NCI-H128 (cell line): Measurements from ENCODE around the gene H6PD.
"Not testable (repeated sequence)": the region's sequence is repeated elsewhere in the genome, so short reads cannot be mapped to it uniquely, and the experiment has no call there.

Source experiments
- DNase-seq: peaks from one replicate; lab custom pipeline; 2025; ENCODE audit not compliant: unreplicated experiment; lab: John Stamatoyannopoulos, UW

H6PD gene

DNA sequence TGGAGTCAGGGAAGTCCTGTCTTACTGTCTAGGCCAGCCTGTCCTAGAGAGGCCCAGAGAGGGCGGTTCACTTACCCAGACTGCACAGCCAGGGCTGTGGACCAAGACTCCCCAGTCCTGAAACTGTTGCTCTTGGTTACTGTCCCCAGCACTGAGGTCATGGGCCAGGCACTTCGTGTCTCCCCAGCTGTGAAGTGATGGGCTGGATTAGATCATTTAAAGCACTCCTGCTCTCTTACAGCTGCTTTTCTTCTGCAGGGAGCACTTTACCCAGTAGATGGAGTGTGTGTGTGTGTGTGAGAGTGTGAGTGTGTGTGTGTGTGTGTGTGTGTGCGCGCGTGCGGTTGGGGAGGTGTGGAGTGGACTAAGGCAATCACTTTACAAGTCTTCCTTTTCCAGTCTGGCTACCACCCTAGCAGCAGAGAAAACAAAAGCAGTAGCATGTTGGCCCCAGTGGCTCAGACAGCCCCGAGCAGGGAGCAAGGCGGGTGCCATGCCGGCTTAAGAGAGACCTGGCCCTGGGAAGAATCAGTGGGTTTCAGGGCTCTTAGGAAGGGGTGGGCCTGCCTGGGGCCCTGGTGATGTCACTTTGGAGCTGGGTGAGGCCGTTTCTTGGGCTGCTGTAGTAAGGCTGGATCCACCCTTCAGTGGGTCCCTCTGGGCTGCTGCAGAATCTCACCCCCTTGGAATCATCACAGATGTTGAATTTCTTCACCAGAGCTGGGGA is 60.5 kb downstream of the H6PD start:
- no peak for DNase-seq

DNA sequence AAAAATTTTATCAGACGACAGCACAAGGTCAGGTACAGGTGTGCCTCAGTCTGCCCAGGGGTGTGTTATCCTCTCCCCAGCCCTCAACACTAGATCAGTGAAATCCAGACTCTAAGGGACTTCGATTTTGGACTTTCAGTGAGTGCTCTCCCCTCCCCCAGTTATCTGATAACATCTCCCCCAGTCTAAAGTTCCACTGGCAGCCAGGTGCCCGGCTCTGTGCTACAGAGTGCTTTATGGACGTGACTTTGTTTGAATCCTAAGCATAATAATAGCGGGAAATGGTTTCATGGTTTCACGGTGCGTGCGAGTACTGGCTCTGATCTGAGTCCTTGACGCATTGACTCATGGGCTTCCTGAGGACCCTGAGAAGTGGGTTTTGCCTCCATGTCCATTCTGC is 61.3 kb downstream of the H6PD start:
- no peak for DNase-seq

DNA sequence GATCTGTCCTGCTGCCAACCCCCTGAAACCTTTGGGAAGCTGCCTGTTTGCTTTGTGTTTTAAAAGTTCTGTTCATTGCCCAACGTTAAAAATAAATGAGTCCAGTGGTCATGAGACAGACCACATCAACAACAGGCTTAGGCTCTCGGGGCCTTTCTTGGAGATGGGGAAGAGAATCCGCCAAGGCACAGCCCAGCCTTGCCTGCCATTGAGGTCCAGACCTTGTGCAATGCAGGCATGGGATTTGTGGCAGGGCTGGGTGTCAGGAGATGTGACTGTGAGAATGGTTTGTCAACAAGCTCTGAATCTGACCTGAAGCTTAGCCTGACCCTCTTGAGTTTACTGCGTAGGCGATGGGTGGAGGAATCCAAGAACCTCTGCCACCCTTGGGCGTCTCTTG is 62.3 kb downstream of the H6PD start:
- DNase-seq: no peak

DNA sequence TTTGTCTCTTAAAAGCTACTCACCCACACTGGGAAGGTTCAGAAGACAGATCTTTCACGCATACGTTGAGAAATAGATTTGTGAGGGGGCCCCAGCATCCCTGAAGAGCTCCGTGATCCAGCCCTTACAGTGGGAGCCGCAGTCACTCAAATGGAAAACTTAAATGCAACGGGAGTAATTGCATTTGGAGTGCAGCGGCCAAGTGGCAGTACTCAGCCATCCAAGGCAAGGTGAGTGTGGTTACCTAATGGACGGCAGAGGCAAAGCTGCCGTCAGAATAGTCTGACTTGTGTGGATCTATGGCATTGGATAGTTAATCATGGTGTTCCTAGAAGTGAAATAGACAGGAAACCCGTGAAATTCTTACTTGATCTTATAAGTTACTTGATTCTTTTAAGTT is 63.3 kb downstream of the H6PD start:
- no peak for DNase-seq

DNA sequence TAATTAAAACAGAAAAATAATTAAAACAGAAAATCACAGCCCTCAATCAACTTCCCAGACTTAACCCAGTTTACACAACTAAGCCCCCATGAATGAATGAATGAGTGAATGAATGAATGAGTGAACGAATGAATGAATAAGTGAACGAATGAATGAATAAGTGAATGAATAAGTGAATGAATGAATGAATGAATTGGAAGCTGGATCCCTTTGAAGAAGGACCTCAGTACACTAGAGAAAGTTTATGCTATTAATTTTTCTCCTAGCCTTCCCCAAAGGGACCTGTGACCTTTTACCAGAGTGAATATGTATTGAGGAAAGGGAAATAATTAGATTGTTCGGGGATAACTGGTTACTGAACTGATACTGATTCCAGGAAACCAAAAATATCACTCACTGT is 63.7 kb downstream of the H6PD start:
- no peak for DNase-seq

DNA sequence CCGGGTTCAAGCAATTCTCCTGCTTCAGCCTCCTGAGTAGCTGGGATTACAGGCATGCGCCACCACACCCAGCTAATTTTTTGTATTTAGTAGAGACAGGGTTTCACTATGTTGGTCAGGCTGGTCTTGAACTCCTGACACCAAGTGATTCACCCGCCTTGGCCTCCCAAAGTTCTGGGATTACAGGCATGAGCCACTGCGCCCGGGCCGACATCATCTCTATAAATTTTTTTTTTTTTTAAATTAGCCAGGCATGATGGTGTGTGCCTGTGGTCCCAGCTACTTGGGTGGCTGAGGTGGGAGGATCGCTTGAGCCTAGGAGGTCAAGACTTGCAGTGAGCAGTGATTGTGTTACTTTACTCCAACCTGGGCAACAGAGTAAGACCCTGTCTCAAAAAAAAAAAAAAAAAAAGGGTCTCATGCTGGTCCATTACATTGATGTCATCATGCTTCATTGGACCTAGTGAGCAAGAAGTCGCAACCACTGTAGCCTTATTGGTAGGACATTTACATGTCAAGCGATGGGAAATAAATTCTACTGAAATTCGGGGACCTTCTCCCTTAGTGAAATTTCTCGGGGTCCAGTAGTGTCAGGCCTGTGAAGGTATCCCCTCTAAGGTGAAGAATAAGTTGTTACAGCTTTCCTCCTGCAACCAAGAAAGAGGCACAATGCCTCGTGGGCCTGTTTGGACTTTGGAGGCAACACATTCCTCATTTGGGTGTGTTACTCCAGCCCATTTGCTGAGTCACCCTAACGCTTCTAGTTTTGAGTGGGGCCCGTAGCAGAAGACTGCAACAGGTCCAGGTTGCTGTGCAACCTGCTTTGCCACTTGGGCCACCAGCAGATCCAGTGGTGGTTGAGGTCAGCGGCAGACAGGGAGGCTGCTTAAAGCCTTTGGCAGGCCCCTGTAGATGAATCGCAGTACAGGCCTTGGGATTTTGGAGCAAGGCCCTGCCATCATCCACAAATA is 65.3 kb downstream of the H6PD start:
- DNase-seq: not testable (repeated sequence)

DNA sequence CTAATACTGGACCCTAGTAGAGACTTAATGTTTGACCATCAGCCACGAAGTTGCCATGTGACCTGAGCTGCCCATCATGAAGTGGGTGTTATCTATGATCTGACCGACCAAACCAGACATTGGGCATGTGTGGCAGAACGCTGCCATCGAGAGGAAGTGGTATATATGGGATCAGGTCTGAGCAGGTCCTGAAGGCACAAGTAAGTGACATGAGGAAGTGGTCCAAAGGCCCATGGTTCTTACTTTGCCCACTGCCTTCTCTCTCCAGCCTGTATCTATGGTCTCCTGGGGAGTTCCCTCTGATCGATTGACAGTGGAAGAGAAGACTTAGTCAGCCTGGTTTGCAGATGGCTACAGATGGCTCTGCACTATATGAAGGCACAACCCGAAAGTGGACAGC is 66.0 kb downstream of the H6PD start:
- DNase-seq: no peak

DNA sequence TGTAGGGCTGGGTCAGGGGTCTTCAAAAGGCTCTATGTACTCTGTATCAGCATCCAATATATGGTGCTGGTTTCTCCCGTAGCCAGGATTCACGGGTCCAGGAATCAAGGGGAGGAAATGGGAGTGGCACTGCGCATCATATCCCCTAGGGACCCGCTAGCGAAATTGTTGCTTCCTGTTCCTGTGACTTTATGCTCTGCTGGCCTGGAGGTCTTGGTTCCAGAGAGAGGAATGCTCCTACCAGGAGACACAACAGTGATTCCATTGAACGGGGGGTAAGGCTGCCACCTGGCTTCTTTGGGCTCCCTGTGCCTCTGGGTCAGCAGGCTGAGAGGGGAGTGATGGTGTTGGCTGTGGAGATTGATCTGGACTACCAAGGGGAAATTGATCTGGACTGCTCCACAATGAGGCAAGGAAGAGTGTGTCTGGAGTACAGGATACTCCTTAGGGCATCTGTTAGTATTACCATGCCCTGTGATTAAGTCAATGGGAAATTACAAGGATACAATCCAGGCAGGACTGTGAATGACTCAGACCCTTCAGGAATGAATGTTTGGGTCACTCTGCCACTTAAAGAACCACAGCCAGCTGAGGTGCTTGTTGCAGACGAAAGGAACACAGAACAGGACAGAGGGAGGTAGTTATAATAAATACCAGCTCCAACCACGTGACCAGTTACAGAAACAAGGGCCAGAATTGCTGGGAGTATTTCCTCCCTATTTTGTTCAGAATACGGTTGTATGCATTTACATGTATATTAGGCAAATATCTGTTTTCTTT is 68.4 kb downstream of the H6PD start:
- DNase-seq: no peak

DNA sequence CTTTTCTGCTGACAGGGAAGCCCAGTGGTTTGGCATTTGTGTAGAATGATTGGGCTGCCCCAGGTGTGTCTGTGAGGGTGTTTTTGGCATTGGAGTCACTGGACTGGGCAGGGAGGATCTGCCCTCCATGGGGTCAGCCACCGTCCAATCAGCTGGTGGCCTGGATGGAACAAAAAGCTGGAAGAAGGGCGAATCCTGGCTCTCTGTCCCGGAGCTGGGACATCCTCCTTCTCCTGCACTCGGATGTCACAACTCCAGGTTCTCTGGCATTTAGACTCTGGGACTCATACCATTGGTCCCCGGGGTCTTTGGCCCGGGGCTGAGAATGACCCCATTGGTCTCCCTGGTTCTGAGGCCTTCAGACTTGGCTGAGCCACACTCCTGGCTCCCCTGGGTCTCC is 69.3 kb downstream of the H6PD start:
- DNase-seq: no peak

DNA sequence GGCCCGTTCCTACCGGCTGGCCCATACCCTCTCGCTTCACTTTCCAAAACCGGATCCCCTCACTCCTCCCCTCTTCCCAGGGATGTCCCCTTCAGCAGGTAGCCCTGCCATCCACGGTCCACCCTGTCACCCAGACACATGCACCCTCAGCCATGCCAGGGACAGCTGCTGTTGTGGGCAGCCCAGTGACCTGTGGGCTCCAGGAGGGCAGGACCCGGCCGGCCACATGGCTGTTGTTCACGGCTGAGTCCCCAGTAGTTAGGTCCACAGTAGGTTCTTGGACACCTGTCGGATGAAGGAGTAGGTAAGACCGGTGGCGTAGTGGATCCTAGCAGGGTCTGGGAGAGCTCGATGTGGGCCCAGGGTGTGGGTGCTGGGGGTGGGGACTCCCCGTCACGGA is 70.6 kb downstream of the H6PD start:
- DNase-seq: no peak

DNA sequence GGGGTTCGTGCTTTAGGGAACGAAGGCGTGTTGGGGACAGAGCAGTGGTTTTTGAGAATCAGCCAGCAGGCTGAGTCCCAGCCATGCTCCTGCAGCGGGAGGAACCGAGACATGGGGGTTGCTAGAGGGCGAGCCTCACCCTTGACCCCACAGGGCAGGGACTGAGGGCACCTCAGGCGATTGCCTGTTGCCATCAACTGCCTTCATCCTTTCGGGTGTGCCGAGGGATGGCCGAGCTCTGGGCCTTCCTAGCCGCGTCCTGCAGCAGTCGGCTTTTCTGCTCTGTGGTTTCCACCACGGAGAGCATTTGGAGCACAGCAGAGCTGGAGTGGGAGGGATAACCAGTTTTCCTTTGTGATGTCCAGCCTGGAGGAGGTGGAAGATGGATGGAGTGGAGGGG is 71.4 kb downstream of the H6PD start:
- no peak for DNase-seq

DNA sequence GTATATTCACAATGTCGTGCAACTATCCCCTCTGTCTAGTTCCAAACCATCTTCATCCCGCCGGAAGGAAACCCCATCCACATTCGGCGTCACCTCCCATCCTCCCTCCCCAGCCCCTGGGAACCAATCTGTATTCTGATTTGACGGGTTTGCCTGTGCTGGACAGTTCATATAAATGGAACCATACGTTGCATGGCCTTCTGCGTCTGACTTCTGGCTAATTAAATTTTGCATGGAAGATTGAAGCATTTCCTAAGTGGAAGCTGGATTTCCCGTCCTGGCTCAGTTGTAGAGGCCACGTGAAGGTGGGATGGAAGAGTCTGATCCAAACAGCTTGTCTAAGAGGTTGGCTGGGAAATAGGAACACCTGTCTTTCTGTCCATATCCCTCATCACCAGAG is 72.7 kb downstream of the H6PD start:
- no peak for DNase-seq

DNA sequence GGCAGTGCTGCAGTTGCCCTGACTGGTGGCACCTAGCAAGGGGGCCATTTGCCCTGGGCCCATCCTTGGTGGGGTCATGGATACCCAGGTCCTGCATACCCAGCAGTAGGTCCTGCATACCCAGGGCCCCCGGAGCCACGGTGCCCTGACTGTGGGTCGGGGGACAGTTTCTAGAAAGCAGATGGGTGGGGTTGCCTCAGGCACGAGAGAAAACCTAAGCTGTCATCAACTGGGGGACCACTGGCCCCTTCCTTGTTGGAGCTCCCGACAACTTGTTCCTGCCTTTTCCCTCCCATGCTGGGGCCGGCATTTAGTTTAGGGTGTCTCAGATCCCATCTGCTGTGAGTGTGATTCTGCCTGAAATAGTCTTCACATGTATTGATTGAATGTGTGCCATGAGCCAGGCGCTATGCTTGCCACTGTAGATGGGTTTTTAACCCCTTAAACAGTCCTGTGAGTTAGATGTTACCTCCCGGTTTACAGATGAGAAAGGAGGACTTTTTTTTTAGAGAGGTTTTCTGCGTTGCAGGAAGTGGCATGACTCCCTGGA is 73.7 kb downstream of the H6PD start:
- DNase-seq: no peak

DNA sequence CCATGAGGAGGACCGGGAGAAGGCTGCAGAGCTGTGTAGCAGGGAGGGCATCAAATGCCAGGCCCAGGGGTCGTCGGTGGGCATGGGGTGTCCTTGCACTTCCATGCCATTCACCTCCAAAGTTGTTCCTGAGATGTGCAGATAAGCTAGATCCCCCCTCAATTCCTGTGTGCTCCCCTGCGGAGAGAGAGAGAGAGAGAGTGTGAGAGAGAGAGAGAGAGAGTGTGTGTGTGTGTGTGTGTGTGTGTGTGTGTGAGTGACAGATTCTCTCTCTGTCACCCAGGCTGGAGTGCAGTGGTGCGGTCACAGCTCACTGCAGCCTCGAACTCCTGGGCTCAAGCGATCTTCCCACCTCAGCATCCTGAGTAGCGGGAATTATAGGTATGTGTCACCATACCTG is 74.5 kb downstream of the H6PD start:
- DNase-seq: no peak

DNA sequence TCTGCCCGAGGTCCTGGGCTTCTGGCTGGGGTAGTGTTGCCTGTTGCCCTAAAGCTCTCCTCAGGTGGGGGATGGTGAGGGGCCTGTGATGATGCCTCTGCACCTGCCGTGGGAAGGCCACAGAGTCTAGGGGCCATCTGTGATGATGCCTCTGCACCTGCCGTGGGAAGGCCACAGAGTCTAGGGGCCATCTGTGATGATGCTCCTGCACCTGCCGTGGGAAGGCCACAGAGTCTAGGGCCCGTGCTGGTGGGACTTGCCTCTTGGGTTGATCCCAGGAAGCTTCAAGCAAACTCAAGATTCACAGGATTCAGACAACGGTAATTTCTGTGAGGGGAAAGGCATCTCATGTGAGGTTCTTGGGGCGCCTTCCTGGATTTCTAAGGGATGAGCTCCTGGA is 75.4 kb downstream of the H6PD start:
- no peak for DNase-seq

DNA sequence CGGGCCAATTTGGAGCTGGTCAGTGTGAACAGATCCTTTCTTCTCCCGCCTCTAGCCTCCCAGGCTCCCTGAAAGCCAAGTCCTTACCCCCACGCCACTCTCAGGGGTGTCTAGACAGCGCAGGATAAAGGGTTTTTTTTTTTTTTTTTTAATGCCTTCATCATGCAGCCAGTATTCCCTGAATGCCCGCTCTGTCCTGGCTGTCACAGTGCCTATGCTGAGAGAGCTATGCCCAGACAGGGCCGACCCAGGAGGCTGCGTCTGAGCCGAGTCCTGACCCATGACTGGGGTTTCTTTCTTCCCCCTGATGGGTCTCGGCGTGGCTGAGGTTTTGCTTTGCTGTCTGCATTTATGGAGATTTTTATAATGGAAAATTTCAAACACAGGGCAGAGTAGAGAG is 76.5 kb downstream of the H6PD start:
- DNase-seq: no peak

DNA sequence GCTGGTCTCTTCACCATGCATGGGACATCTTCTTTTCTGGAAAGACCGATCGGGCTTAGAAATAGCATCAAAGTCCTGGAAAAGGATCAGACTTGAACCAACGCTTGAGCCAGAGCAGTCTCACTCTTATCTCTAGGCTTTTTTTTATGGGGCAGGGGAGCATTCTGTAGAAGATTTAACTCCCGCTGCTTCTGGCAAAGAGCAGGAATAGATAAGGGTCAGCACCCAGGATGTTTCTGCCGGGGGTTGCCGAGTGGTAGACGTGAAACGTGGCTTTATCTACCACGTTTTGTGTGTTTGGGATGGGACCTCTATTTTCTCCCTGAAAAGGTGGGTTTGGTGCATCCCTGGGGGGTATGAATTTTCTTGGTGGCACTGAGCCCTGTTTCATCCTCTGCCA is 76.9 kb downstream of the H6PD start:
- no peak for DNase-seq

DNA sequence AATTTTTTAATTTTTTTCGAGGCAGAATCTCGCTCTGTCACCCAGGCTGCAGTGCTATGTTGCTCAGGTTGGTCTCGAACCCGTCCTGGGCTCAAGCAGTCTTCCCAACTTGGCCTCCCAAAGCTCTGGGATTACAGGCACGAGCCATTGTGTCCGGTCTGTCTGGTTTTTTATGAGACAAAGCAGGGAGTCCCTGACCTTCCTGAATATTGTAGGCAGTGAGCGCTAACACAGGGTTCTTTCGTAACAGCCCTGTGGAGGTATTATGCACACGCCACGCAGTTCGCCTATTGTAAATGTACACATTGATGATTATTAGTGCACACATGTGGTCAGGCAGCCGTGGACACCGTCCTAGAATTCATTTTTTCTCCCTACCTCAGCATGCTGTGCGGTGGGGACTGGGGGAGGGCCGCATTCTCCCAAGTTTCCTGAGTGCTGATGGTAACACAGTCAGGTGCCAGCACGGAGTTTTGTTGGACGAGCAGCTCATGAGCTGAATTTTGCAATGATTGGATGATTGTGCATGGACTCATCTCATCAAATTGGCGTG is 77.7 kb downstream of the H6PD start:
- no peak for DNase-seq

DNA sequence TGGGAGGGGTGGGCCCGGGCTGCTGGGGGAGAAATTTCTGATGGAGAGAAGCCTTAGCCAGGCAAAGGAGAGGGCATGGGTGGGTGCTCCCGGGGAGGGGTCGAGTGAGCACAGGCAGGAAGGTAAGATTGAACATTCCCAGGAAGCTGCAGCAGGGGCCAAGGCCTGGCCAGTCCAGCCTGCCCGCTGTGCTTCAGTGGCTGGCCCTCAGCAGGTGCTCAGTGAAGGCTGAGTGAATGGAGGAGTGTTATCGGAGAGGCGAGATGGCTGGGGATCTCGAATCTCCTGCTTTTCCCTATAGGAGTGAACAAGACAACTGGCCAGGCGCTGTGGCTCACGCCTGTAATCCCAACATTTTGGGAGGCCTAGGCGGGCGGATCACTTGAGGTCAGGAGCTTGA is 79.0 kb downstream of the H6PD start:
- no peak for DNase-seq

DNA sequence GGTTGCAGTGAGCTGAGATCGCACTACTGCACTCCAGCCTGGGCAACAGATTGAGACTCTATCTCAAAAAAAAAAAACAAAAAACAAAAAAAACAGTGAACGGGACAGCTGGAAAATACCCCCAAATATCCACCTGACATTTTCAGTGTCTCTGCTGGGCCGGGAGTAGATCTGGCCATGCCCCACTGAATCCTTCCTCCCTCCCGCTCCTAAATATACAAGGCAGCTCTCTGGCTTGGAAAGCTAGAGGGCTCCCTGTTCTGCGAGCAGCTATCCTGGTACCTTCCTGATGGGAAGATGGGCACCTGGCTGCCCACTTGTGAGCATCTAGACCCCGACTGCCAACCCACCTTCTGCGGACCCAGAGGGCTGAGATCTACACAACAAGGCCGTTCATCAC is 79.5 kb downstream of the H6PD start:
- DNase-seq: no peak
